SK-N-SH (cell line): ENCODE measurements around the gene MAST4. TPM values are rescaled to one million over a fixed set of nuclear protein-coding genes. Genes with fewer than 3 reads are reported as not detected.

Experiments
- CTCF ChIA-PET: fragments of 300-600, 350-600 bp; formaldehyde crosslinking; extraction: SDS; loops from one replicate; lab custom pipeline; 2021; lab: Yijun Ruan, JAX
- POLR2A ChIA-PET: fragments of 350-600 bp; sonication (Branson Sonifier 250); formaldehyde crosslinking; extraction: SDS; loops from one replicate; lab custom pipeline; 2020; ENCODE audit warnings: antibody characterized with exemption, inconsistent platforms; lab: Yijun Ruan, JAX
- DNase-seq: peaks from one replicate; pipeline ENCODE4 v3.0.0; 2012
- H2AFZ ChIP-seq: fragments of 200-600 bp; sonication (generic); 2 replicates; pipeline ENCODE4 v1.8.1; 2016; ENCODE audit warnings: antibody characterized with exemption, mild to moderate bottlenecking, low read depth
- H3F3A ChIP-seq: fragments of 200-600 bp; sonication (generic); replicated peaks from 2 replicates; pipeline ENCODE3; 2016; ENCODE audit warnings: antibody characterized with exemption, mild to moderate bottlenecking; ENCODE audit not compliant: insufficient read depth
- H3K27ac ChIP-seq, 2 experiments: fragments of 200-500 bp in 1 of 2; fragments of 200-600 bp in 1 of 2; sonication (Bioruptor generic) in 1 of 2; sonication (generic), shearing (Covaris generic) in 1 of 2; 2 replicates each; pipeline versions ENCODE4 v1.5.1 to v1.6.1; 2014 to 2016; ENCODE audit warnings: low read depth in 2 of 2, inconsistent platforms in 1 of 2, low read length in 1 of 2, mild to moderate bottlenecking in 1 of 2, mixed read lengths in 1 of 2
- H3K27me3 ChIP-seq: fragments of 200-600 bp; sonication (generic), shearing (Covaris generic); 2 replicates; pipeline ENCODE4 v1.6.1; 2016; ENCODE audit warnings: mixed run types; ENCODE audit not compliant: insufficient read depth
- H3K36me3 ChIP-seq, 2 experiments: fragments of 200-500 bp in 1 of 2; fragments of 200-600 bp in 1 of 2; sonication (Bioruptor generic) in 1 of 2; sonication (generic) in 1 of 2; replicated peaks in 1 of 2; 2 replicates each; pipeline versions ENCODE3 to v1.5.1; 2014 to 2016; ENCODE audit warnings: low read length in 1 of 2, mild to moderate bottlenecking in 1 of 2; ENCODE audit not compliant: insufficient read depth in 2 of 2, control insufficient read depth in 1 of 2
- H3K4me1 ChIP-seq, 2 experiments: fragments of 200-500 bp in 1 of 2; fragments of 200-600 bp in 1 of 2; sonication (Bioruptor generic) in 1 of 2; sonication (generic), shearing (Covaris generic) in 1 of 2; 2 replicates each; pipeline versions ENCODE4 v1.5.1 to v1.6.1; 2014 to 2016; ENCODE audit warnings: low read depth in 1 of 2, low read length in 1 of 2, mixed run types in 1 of 2; ENCODE audit not compliant: insufficient read depth in 2 of 2, control insufficient read depth in 1 of 2
- H3K4me2 ChIP-seq: fragments of 200-600 bp; sonication (generic), shearing (Covaris generic); 2 replicates; pipeline ENCODE4 v1.6.1; 2017; ENCODE audit warnings: mixed run types
- H3K4me3 ChIP-seq, 2 experiments: fragments of 200-500 bp in 1 of 2; fragments of 200-600 bp in 1 of 2; sonication (Bioruptor generic) in 1 of 2; sonication (generic), shearing (Covaris generic) in 1 of 2; 2 replicates each; pipeline versions ENCODE4 v1.5.1 to v1.8.1; 2014 to 2016; ENCODE audit warnings: low read depth in 2 of 2, inconsistent platforms in 1 of 2, low read length in 1 of 2, mild to moderate bottlenecking in 1 of 2, mixed read lengths in 1 of 2, moderate library complexity in 1 of 2
- H3K79me2 ChIP-seq: fragments of 200-600 bp; sonication (generic); 2 replicates; pipeline ENCODE4 v1.8.1; 2017; ENCODE audit warnings: mild to moderate bottlenecking; ENCODE audit not compliant: insufficient read depth
- H3K9ac ChIP-seq: fragments of 200-600 bp; sonication (generic); 2 replicates; pipeline ENCODE4 v1.6.1; 2017; ENCODE audit warnings: mixed run types
- H3K9me2 ChIP-seq: fragments of 200-600 bp; sonication (generic); 2 replicates; pipeline ENCODE4 v1.6.1; 2017; ENCODE audit warnings: mixed run types
- H3K9me3 ChIP-seq: fragments of 200-600 bp; sonication (generic); 2 replicates; pipeline ENCODE4 v1.6.1; 2017; ENCODE audit warnings: mixed run types, mild to moderate bottlenecking, moderate library complexity
- H4K20me1 ChIP-seq: fragments of 200-600 bp; sonication (generic); 2 replicates; pipeline ENCODE4 v1.6.1; 2017; ENCODE audit warnings: mild to moderate bottlenecking, mixed run types; ENCODE audit not compliant: insufficient read depth
- EP300 ChIP-seq, 2 experiments: IDR thresholded peaks; 2 replicates each; pipeline versions ENCODE4 v1.4.0 to v1.6.1; 2012; ENCODE audit warnings: borderline replicate concordance in 1 of 2, low read depth in 1 of 2, low read length in 1 of 2
- EZH2phosphoT487 ChIP-seq: fragments of 200-600 bp; sonication (generic); IDR thresholded peaks from 2 replicates; pipeline ENCODE4 v1.6.1; 2017; ENCODE audit warnings: low read depth, mixed run types, mild to moderate bottlenecking, antibody characterized with exemption, moderate library complexity, borderline replicate concordance
- FOXM1 ChIP-seq: IDR thresholded peaks from 2 replicates; pipeline ENCODE4 v1.4.0; 2012; ENCODE audit warnings: low read depth, mild to moderate bottlenecking
- JUND ChIP-seq: IDR thresholded peaks from 2 replicates; pipeline ENCODE4 v1.4.0; 2012
- MEF2A ChIP-seq: IDR thresholded peaks from 2 replicates; pipeline ENCODE4 v1.4.0; 2012; ENCODE audit warnings: low read depth, borderline replicate concordance
- NFIC ChIP-seq: IDR thresholded peaks from 2 replicates; pipeline ENCODE4 v1.4.0; 2012; ENCODE audit warnings: borderline replicate concordance
- NRF1 ChIP-seq: IDR thresholded peaks from 2 replicates; pipeline ENCODE4 v1.6.1; 2012; ENCODE audit warnings: low read depth, mild to moderate bottlenecking, low read length
- RAD21 ChIP-seq: IDR thresholded peaks from 2 replicates; pipeline ENCODE4 v1.6.1; 2012; ENCODE audit warnings: mild to moderate bottlenecking, low read length
- RCOR1 ChIP-seq: fragments of 150-350 bp; IDR thresholded peaks from 2 replicates; pipeline ENCODE4 v1.6.1; 2017; ENCODE audit warnings: antibody characterized with exemption, low read length
- RFX5 ChIP-seq: IDR thresholded peaks from 2 replicates; pipeline ENCODE4 v1.6.1; 2012; ENCODE audit warnings: mild to moderate bottlenecking, improper control_type of control experiment, low read length
- SIN3A ChIP-seq: IDR thresholded peaks from 2 replicates; pipeline ENCODE4 v1.6.1; 2012; ENCODE audit warnings: low read depth, mild to moderate bottlenecking, low read length, moderate library complexity, borderline replicate concordance
- TAF1 ChIP-seq: IDR thresholded peaks from 2 replicates; pipeline ENCODE4 v1.6.1; 2012; ENCODE audit warnings: low read depth, mild to moderate bottlenecking, low read length, moderate library complexity, borderline replicate concordance
- TCF12 ChIP-seq: IDR thresholded peaks from 2 replicates; pipeline ENCODE4 v1.4.0; 2012
- YY1 ChIP-seq: IDR thresholded peaks from 2 replicates; pipeline ENCODE4 v1.4.0; 2012; ENCODE audit warnings: low read depth, mild to moderate bottlenecking
- WGBS: methylation state at CpG from one replicate; pipeline ENCODE4 v1.1.6; 2017; ENCODE audit warnings: low lambda C conversion rate; 5-methylcytosine and 5-hydroxymethylcytosine counted together
- polyA plus RNA-seq, 3 experiments: library from polyadenylated mRNA; depleted of rRNA; stranded (reverse); fragments of >200 nt; gene quantifications; 2 replicates each; pipeline ENCODE4 v1.2.3, GENCODE V29; 2012
- TF ChIP-seq, protein P1 (sequence below): IDR thresholded peaks from 2 replicates; pipeline ENCODE4 v1.4.0; 2012; ENCODE audit warnings: low read depth, borderline replicate concordance
- TF ChIP-seq, protein P2 (sequence below): IDR thresholded peaks from 2 replicates; pipeline ENCODE4 v1.4.0; 2012; ENCODE audit warnings: low read depth

The MAST4 gene
- polyA plus RNA-seq, 1 of the 3 experiments (the other 2 are of a cell fraction): 2.2 TPM

DNA sequence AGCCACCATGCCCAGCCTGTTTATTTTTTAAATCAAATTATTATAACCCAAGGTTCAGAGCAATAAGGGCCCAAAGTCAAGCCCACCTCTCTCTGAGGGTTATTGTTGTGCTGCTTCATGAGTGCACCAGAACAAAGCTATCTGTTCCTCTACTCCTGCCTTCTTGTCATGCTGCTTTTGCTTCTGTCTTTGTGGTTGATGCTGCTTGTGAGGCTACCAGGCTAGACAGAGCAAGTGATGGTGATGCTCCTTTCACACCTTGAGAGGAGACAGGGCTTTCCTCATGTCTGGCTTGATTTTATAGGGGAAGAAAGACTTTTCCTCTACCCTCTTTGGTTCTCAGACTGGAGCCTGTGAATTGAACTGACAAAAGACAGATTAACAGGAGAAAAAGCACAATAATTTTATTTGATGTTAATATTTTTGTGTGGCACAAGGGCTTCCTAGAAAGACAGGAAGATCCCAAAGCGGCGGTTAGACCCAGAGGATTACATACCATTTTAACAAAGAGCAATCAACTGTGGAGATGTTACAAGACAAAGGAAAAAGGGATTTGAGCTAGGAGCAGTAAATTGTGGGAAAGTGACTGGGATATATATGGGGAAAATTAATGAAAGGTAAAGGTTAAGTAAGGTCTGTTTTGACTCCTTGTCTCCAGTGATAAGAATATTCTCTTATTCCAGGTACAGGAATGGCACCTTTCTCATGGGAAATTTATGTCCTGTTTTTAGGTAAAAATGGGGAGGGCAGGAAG is 604.8 kb downstream of the MAST4 start:
- Histone ChIP-seq H3K4me3 (no peak overlapping the region), H2AFZ (no peak overlapping the region), H3K27me3 (no peaks in the 10 kb centered on the region), H3K4me1 (peaks cover 0 to 17% of the 10 kb centered on the region in 2 experiments; a peak in 2 of 4 replicates), H4K20me1 (no peaks in the 10 kb centered on the region), H3F3A (no peaks in the 10 kb centered on the region), H3K9me2 (no peaks in the 10 kb centered on the region), H3K9me3 (no peaks in the 10 kb centered on the region), H3K9ac (no peak overlapping the region), H3K79me2 (no peaks in the 10 kb centered on the region), H3K4me2 (no peak overlapping the region), H3K27ac (no peak overlapping the region), H3K36me3 (no peaks in the 10 kb centered on the region)
- ChIA-PET CTCF (interaction anchor here (0.8 to 12.2 kb wide), 4 partner anchors 8 to 386 kb away, joined by 3 to 201 read pairs (median 6); no protein-coding TSS in a partner anchor), POLR2A (no interaction called here)
- TF ChIP-seq FOXM1 (no peak), NFIC (no peak), SIN3A (no peak), RFX5 (no peak), EZH2phosphoT487 (no peak), RAD21 (no peak), MEF2A (no peak), TCF12 (no peak), RCOR1 (no peak), TAF1 (no peak), YY1 (no peak), JUND (no peak), EP300 (IDR thresholded peaks at IDR 0.05; ENCODE audit: borderline replicate concordance in 1 of 2, low read depth in 1 of 2, low read length in 1 of 2) (no peak), NRF1 (no peak)
- TF ChIP-seq, protein P1, sequence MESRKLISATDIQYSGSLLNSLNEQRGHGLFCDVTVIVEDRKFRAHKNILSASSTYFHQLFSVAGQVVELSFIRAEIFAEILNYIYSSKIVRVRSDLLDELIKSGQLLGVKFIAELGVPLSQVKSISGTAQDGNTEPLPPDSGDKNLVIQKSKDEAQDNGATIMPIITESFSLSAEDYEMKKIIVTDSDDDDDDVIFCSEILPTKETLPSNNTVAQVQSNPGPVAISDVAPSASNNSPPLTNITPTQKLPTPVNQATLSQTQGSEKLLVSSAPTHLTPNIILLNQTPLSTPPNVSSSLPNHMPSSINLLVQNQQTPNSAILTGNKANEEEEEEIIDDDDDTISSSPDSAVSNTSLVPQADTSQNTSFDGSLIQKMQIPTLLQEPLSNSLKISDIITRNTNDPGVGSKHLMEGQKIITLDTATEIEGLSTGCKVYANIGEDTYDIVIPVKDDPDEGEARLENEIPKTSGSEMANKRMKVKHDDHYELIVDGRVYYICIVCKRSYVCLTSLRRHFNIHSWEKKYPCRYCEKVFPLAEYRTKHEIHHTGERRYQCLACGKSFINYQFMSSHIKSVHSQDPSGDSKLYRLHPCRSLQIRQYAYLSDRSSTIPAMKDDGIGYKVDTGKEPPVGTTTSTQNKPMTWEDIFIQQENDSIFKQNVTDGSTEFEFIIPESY: no peak
- TF ChIP-seq, protein P2, sequence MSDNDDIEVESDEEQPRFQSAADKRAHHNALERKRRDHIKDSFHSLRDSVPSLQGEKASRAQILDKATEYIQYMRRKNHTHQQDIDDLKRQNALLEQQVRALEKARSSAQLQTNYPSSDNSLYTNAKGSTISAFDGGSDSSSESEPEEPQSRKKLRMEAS: no peak
- 97% methylated on average over 2 of the region's 2 CpGs for WGBS
- no peak for DNase-seq
